Right ventricle myocardium superior (tissue), 1 donor: ENCODE measurements around the gene MRPL4. TPM values are rescaled to one million over a fixed set of nuclear protein-coding genes. Genes with fewer than 3 reads are reported as not detected.

ENCODE experiments used
- ATAC-seq: fragments of 200-7000 bp; cut with Tn5 transposase; one replicate; pipeline ENCODE4 v1.9.1; 2020; ENCODE audit warnings: mild to moderate bottlenecking; ENCODE audit not compliant: poor library complexity
- DNase-seq: peaks from one replicate; pipeline ENCODE4 v3.0.0-alpha.2; 2020
- intact Hi-C: fragments of 100-400 bp; cut with DNase I; formaldehyde crosslinking; loops from one replicate; pipeline ENCODE4 v1.11.2; 2022
- long read RNA-seq: library from polyadenylated mRNA; unstranded; transcript quantifications from one replicate; pipeline ENCODE4 v2.0.0, GENCODE V29; 2021
- total RNA-seq: library from RNA; stranded (reverse); fragmentation: NEBNext Ultra II Directional; extraction: Animal tissue kit (Norgen Biotek cat#: 25700); gene quantifications from one replicate; pipeline ENCODE4 v1.2.1, GENCODE V29; 2021
- donor health status: DM: no; HTN: yes; CAD: no; lungs with severe emphysema.

The MRPL4 gene
- 72.4 TPM for total RNA-seq
- long read RNA-seq, transcript MRPL4-201 (9 exons, 1,455 nt) = major isoform, 138 of 173 reads
- long read RNA-seq, transcript MRPL4-207 (8 exons, 1,423 nt) = minor isoform, 17 of 173 reads
- long read RNA-seq, partial matches to known transcripts = 9 of 173 reads
- long read RNA-seq, other reads (novel, unspliced or antisense) = 9 of 173 reads

GRCh38 chr19:10251792-10252694 is at the start of gene MRPL4:
TSS of gene MRPL4 (plus strand) at chr19:10252214. CDS start at chr19:10252254, 40 bp downstream.
- DNase-seq (peak; percentile 97), ATAC-seq (peak; percentile 95)
- intact Hi-C loops = loop anchor here (5.0 kb wide), 1 partner anchor 320 kb away; no protein-coding TSS in a partner anchor

GRCh38 chr19:10203686-10204085 is 48.3 kb upstream of the MRPL4 start:
- intact Hi-C loops = no loop called here
- DNase-seq (no peak), ATAC-seq (no peak)

GRCh38 chr19:10205636-10206035 is 46.4 kb upstream of the MRPL4 start:
- no peak for DNase-seq
- no peak for ATAC-seq
- intact Hi-C loops = no loop called here

- intact Hi-C loops = no loop called here
- no peak for DNase-seq
- ATAC-seq = no peak
These were observed 45.7 kb upstream of the MRPL4 start for GRCh38 chr19:10206226-10206885.

GRCh38 chr19:10207026-10207425 is 45.0 kb upstream of the MRPL4 start:
- intact Hi-C loops = no loop called here
- DNase-seq = no peak
- no peak for ATAC-seq

- DNase-seq (no peak), ATAC-seq (no peak)
- intact Hi-C loops = no loop called here
These were observed 42.7 kb upstream of the MRPL4 start for GRCh38 chr19:10209315-10209714.

GRCh38 chr19:10211061-10211460 is 41.0 kb upstream of the MRPL4 start:
- ATAC-seq = no peak
- intact Hi-C loops = no loop called here

GRCh38 chr19:10211691-10212090 is 40.3 kb upstream of the MRPL4 start:
- DNase-seq (no peak), ATAC-seq (no peak)
- intact Hi-C loops = no loop called here

More at GRCh38 chr19:10211061-10211460, 41.0 kb upstream of the MRPL4 start:
- DNase-seq = no peak

- intact Hi-C loops = no loop called here
- ATAC-seq (no peak), DNase-seq (no peak)
These were observed 37.2 kb upstream of the MRPL4 start for GRCh38 chr19:10214784-10215183.

GRCh38 chr19:10217085-10217484 is 34.9 kb upstream of the MRPL4 start:
- intact Hi-C loops = no loop called here
- DNase-seq (no peak), ATAC-seq (no peak)

GRCh38 chr19:10219678-10220077 is 32.3 kb upstream of the MRPL4 start:
- ATAC-seq (no peak), DNase-seq (no peak)
- intact Hi-C loops = no loop called here

GRCh38 chr19:10220695-10221094 is 31.3 kb upstream of the MRPL4 start:
- ATAC-seq (no peak), DNase-seq (no peak)
- intact Hi-C loops = no loop called here

- no peak for DNase-seq
- intact Hi-C loops = no loop called here
- no peak for ATAC-seq
These were observed 29.7 kb upstream of the MRPL4 start for GRCh38 chr19:10222201-10222890.

GRCh38 chr19:10223488-10224213 is 28.4 kb upstream of the MRPL4 start:
- no peak for ATAC-seq

GRCh38 chr19:10224337-10224736 is 27.7 kb upstream of the MRPL4 start:
- intact Hi-C loops = no loop called here
- ATAC-seq (no peak), DNase-seq (no peak)

More at GRCh38 chr19:10223488-10224213, 28.4 kb upstream of the MRPL4 start:
- intact Hi-C loops = no loop called here
- DNase-seq = no peak

GRCh38 chr19:10226021-10226375 is 26.0 kb upstream of the MRPL4 start:
- peak; percentile 58 for DNase-seq
- intact Hi-C loops = no loop called here
- peak; percentile 5 for ATAC-seq

GRCh38 chr19:10226376-10227025 is 25.5 kb upstream of the MRPL4 start:
- DNase-seq = peak; percentile 88
- peak; percentile 67 for ATAC-seq
- intact Hi-C loops = no loop called here
